Measurements from ENCODE around the gene GRM5. TPM values are rescaled to one million over a fixed set of nuclear protein-coding genes. Genes with fewer than 3 reads are reported as not detected.
A peak's percentile ranks its signal among the peaks of the same experiment; 100 is the strongest.

The GRM5 gene
- polyA plus RNA-seq, 3 donors = 0.17 to 0.20 (median 0.19) TPM

- DNase-seq (ENCODE audit: low read depth in 3 of 3, low spot score in 2 of 3) = no peak
These were observed 295.2 kb downstream of the GRM5 start for GRCh38 chr11:88770475-88771079.

GRCh38 chr11:88744140-88744539 is 321.6 kb downstream of the GRM5 start:
- DNase-seq (ENCODE audit: low read depth in 3 of 3, low spot score in 2 of 3) = no peak

DNA sequence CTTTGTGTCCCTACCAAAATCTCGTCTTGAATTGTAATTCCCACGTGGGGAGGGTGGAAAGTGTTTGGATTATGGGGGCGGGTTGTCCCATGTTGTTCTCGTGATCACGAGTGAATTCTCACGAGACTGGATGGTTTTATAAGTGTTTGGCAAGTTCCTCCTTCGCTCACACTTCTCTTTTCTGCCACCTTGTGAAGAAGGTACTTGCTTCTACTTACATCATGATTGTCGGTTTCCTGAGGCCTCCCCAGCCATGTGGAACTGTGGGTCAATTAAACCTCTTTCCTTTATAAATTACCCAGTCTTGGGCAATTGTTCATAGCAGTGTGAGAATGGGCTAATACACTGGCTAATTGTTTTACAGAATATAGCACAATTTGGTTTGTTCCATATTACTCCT is 326.3 kb downstream of the GRM5 start:
- DNase-seq (ENCODE audit: low read depth in 3 of 3, low spot score in 2 of 3) = no peak

DNA sequence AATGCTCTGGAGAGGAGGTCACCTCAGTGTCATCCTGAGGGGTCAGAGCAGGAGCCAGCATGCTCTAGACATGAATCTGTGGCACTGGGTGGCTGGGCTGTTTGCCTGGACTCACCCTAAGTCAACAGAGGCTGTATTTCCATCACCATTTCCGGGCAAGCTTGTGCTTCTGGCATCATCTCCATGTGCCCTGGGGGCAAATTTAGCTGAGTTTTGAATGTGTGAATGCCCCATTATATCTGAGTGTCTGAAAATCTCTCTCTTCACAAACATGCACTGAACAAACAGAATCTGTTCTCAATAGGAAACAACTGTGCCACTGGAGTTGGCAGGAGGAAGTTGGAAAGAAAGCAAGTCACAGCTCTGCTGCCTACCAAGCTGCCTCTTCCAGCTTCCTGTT is 356.2 kb downstream of the GRM5 start:
- DNase-seq (ENCODE audit: low read depth in 3 of 3, low spot score in 2 of 3) = no peak

DNA sequence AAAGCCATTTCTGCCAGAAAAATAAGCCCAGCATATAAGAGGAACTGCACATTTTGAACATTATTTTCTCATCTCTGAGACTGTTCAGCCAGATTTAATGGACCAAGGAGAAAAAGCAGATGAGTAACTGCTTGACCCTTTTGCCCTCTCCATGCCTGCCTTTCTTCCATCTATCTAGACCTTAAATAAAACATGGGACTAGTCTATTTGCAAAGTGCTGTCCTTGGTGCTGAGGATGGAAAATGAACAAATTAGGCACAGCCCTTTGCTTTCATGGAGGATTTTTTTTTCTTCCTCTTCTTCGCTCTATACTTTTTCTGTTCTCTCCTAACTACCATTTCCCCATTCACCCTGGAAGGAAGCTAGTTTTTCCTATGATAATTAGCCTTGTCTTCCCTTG is 361.3 kb downstream of the GRM5 start:
- DNase-seq (ENCODE audit: low read depth in 3 of 3, low spot score in 2 of 3) = peak in 1 of 3 donors; percentile 1

GRCh38 chr11:88701816-88702215 is 364.0 kb downstream of the GRM5 start:
- no peak for DNase-seq (ENCODE audit: low read depth in 3 of 3, low spot score in 2 of 3)

DNA sequence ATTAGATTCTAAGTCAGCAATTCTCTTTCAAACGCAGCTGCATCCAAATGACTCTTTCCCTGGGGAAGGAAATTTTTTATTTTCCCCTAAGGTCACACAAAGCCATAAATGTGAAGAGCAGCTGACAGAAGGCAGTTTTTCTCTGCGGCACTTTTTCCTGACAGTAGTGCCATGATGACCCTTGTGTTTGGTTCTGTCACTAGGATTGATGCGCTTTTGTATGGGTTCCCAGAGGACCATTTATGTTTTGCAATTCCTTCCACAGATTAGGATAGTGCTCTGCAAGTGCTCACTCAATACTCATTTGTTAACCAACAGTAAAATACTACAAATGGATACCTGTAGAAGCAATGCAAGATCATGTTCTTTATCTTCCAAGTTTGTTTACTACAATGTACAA is 368.6 kb downstream of the GRM5 start:
- DNase-seq (ENCODE audit: low read depth in 3 of 3, low spot score in 2 of 3) = no peak

GRCh38 chr11:88695689-88696414 is 369.9 kb downstream of the GRM5 start:
- no peak for DNase-seq (ENCODE audit: low read depth in 3 of 3, low spot score in 2 of 3)

- no peak for DNase-seq (ENCODE audit: low read depth in 3 of 3, low spot score in 2 of 3)
These were observed 373.3 kb downstream of the GRM5 start for GRCh38 chr11:88692306-88693086.

- no peak for DNase-seq (ENCODE audit: low read depth in 3 of 3, low spot score in 2 of 3)
These were observed 376.1 kb downstream of the GRM5 start for GRCh38 chr11:88689548-88690240.

- no peak for DNase-seq (ENCODE audit: low read depth in 3 of 3, low spot score in 2 of 3)
These were observed 382.8 kb downstream of the GRM5 start for GRCh38 chr11:88683024-88683423.

GRCh38 chr11:88680806-88681205 is 385.0 kb downstream of the GRM5 start:
- no peak for DNase-seq (ENCODE audit: low read depth in 3 of 3, low spot score in 2 of 3)

DNA sequence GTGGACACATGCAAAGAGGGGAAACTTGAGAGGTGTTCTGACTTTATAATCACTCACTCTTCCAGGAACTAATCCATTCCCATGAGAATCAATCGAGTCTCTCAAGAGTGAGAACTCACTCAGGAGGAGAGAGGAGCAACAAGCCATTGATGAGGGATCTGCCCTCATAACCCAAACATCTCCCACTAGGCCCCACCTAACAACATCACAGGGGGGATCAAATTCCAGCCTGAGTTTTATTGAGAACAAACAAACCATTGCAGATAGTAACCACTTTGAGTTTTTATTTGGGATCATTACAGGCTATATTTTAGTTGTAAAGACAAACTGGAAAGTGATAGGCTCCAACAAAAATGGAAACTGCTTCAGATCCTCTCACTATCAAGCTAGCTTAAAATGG is 399.4 kb downstream of the GRM5 start:
- DNase-seq (ENCODE audit: low read depth in 3 of 3, low spot score in 2 of 3) = no peak

- no peak for DNase-seq (ENCODE audit: low read depth in 3 of 3, low spot score in 2 of 3)
These were observed 408.6 kb downstream of the GRM5 start for GRCh38 chr11:88657076-88657738.

GRCh38 chr11:88656283-88656682 is 409.5 kb downstream of the GRM5 start:
- no peak for DNase-seq (ENCODE audit: low read depth in 3 of 3, low spot score in 2 of 3)

GRCh38 chr11:88655656-88656055 is 410.1 kb downstream of the GRM5 start:
- DNase-seq (ENCODE audit: low read depth in 3 of 3, low spot score in 2 of 3) = no peak

GRCh38 chr11:88655196-88655595 is 410.6 kb downstream of the GRM5 start:
- DNase-seq (ENCODE audit: low read depth in 3 of 3, low spot score in 2 of 3) = no peak

GRCh38 chr11:88651556-88651955 is 414.2 kb downstream of the GRM5 start:
- DNase-seq (ENCODE audit: low read depth in 3 of 3, low spot score in 2 of 3) = no peak

DNA sequence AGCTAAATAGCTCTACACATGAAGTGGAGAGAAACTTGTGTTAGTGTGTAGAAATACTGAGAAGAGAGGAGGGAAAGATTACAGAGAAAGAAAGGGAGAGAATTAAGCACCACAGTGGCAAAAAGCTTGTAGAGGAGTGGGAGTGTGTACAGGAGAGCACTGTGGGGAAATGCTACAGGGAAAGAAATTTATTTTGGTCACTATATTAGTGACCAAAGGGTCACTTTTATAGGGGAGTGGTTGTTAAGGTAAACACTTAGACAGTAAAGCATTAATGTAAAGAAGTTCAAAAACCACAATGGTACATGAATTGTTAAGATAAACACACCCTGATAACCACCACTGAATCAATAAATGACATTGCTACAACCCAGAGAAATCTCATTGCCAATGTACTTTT is 421.1 kb downstream of the GRM5 start:
- no peak for DNase-seq (ENCODE audit: low read depth in 3 of 3, low spot score in 2 of 3)

DNA sequence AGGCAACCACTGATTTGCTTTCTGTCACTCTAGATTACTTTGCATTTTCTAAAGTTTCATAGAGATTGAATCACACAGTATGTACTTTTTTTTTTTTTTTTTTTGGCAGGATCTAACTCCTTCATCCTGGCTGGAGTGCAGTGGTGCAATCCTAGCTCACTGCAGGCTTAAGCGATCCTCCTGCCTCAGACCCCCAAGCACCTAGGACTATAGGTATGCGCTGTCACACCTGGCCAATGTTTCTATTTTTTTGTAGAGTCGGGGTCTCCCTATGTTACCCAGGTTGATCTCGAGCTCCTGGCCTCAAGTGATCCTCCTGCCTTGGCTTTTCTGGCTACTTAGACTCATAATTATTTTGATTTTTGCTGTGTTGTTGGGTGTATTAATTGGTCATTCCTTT is 433.6 kb downstream of the GRM5 start:
- no peak for DNase-seq (ENCODE audit: low read depth in 3 of 3, low spot score in 2 of 3)

DNA sequence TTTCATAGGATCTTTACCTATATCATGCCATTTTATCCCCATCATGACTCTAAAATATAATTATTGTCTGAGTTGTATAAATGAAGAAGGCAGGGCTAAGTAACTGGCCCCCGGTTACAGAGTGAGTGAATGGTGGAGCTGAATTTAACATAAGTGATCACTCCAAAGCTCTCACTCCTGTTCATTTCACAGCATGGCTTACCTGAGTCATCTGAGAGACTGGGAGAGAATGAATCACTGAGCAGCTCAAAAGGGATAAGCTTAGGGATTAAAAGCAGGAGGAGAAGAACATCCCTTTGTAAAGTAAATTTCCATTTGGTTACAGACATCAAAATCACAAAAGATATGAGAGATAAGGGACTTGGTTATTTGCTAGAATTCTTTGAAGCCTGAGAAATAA is 434.3 kb downstream of the GRM5 start:
- no peak for DNase-seq (ENCODE audit: low read depth in 3 of 3, low spot score in 2 of 3)
